Measurements from ENCODE around the gene LSAMP. TPM values are rescaled to one million over a fixed set of nuclear protein-coding genes. Genes with fewer than 3 reads are reported as not detected.

LSAMP gene
- total RNA-seq, 1 experiment from 2014 or later = 0.90 TPM

DNA sequence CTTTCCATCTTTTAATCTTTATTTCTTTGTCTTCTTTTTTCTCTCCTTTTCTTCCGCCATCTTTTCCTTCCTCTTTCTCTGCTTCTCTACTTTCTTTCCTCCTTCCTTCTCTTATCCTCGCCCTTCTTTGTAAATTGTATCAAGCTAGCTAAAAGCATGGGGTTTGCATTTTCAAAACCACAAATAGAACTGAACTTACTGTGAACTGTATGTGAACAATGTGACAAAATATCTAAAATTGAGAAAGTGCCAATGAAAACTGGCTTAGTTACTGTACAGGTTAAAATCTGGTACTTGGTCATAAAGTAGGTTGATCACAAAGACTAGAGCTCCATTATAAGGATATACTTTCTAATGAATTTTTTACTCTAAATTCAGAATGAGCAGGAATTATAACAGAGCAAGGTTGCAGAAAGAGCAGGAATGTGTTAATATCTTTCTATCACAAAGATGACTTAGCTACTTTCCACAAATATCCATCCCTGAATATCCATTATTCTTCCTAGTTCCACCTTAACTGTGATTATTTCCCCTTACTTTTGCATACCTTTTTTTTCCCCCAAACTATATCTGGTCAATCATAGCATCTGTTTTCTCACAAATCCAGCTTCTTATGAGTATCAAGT lies 122.4 kb downstream of the LSAMP start:
- H2BK12ac ChIP-seq (ENCODE audit: insufficient read length, low read depth, low read length) = no peak overlapping the region
- H3K4ac ChIP-seq (ENCODE audit: low read depth, low read length) = no peak overlapping the region
- Mint-ChIP-seq H3K4me1 (peaks cover 3% of the 10 kb centered on the region in 2 experiments; a peak in 1 of 4 replicates), H3K4me3 (no peak overlapping the region), H3K9me3 (no peaks in the 10 kb centered on the region), H3K36me3 (ENCODE audit: insufficient read depth in 1 of 3, low read depth in 3 of 3) (no peaks in the 10 kb centered on the region), H3K27ac (no peak overlapping the region), H3K27me3 (ENCODE audit: low read depth) (no peaks in the 10 kb centered on the region)
- no peaks in the 10 kb centered on the region for H3K4me1 ChIP-seq (ENCODE audit: insufficient read depth, low read length)
- H3K14ac ChIP-seq (ENCODE audit: insufficient read depth, low read length) = no peak overlapping the region
- DNase-seq = no peak
- H2BK5ac ChIP-seq (ENCODE audit: insufficient read length, low read length) = no peak overlapping the region
- H3K79me1 ChIP-seq (ENCODE audit: insufficient read depth, low read depth, low read length, poor library complexity, severe bottlenecking) = no peaks in the 10 kb centered on the region
- H3K9ac ChIP-seq (ENCODE audit: extremely low read depth, insufficient read length, low read length) = no peak overlapping the region
- no peak overlapping the region for H3K23ac ChIP-seq (ENCODE audit: insufficient read length, low read depth, low read length)
- no peaks in the 10 kb centered on the region for H3K79me2 ChIP-seq (ENCODE audit: insufficient read depth, low read length)
- H3K9me3 ChIP-seq (ENCODE audit: control insufficient read depth, low read depth, low read length) = no peaks in the 10 kb centered on the region
- H3K27me3 ChIP-seq (ENCODE audit: insufficient read depth, low read length) = no peaks in the 10 kb centered on the region
- H3K56ac ChIP-seq (ENCODE audit: insufficient read length, low read depth, low read length) = no peak overlapping the region
- H4K20me1 ChIP-seq (ENCODE audit: control insufficient read depth, insufficient read depth, insufficient read length) = no peaks in the 10 kb centered on the region
- H3T11ph ChIP-seq (ENCODE audit: low read length) = no peak overlapping the region
- 100% methylated on average over 1 of the region's 2 CpGs for WGBS (ENCODE audit: extremely low coverage, insufficient read length, low lambda C conversion rate)
- H4K5ac ChIP-seq (ENCODE audit: insufficient read length, low read depth, low read length) = no peak overlapping the region
- no peak overlapping the region for H2BK120ac ChIP-seq (ENCODE audit: low read depth, low read length, poor library complexity, severe bottlenecking)
- no peak overlapping the region for H4K8ac ChIP-seq (replicated peaks; ENCODE audit: insufficient read length, low read depth, low read length)
- no peak overlapping the region for H3K27ac ChIP-seq (ENCODE audit: insufficient read length, low read depth, low read length)
- H4K91ac ChIP-seq (ENCODE audit: insufficient read length, low read depth, low read length) = no peak overlapping the region
- H2AFZ ChIP-seq (ENCODE audit: low read length) = no peak overlapping the region
- no peak overlapping the region for H3K4me2 ChIP-seq (ENCODE audit: insufficient read depth, insufficient read length, low read length)
- no peak overlapping the region for H3K18ac ChIP-seq (ENCODE audit: insufficient read length, low read depth, low read length)
- H2AK5ac ChIP-seq (ENCODE audit: insufficient read length, low read length) = no peak overlapping the region
- no peak overlapping the region for H2BK20ac ChIP-seq (ENCODE audit: low read depth, low read length, poor library complexity, severe bottlenecking)
- TF ChIP-seq, protein P1, sequence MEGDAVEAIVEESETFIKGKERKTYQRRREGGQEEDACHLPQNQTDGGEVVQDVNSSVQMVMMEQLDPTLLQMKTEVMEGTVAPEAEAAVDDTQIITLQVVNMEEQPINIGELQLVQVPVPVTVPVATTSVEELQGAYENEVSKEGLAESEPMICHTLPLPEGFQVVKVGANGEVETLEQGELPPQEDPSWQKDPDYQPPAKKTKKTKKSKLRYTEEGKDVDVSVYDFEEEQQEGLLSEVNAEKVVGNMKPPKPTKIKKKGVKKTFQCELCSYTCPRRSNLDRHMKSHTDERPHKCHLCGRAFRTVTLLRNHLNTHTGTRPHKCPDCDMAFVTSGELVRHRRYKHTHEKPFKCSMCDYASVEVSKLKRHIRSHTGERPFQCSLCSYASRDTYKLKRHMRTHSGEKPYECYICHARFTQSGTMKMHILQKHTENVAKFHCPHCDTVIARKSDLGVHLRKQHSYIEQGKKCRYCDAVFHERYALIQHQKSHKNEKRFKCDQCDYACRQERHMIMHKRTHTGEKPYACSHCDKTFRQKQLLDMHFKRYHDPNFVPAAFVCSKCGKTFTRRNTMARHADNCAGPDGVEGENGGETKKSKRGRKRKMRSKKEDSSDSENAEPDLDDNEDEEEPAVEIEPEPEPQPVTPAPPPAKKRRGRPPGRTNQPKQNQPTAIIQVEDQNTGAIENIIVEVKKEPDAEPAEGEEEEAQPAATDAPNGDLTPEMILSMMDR (conservative IDR thresholded peaks at IDR 0.05) = no peak
- H2BK15ac ChIP-seq (ENCODE audit: low read depth, low read length) = no peak overlapping the region
- H3K23me2 ChIP-seq (ENCODE audit: insufficient read length, low read depth, low read length, poor library complexity, severe bottlenecking) = no peaks in the 10 kb centered on the region
